ENCODE measurements around the gene DUSP23.
A peak's percentile ranks its signal among the peaks of the same experiment; 100 is the strongest.

DUSP23 gene

GRCh38 chr1:159829273-159829634 lies 48.5 kb downstream of the DUSP23 start:
- DNase-seq, result peak; percentile 23 to 33

DNA sequence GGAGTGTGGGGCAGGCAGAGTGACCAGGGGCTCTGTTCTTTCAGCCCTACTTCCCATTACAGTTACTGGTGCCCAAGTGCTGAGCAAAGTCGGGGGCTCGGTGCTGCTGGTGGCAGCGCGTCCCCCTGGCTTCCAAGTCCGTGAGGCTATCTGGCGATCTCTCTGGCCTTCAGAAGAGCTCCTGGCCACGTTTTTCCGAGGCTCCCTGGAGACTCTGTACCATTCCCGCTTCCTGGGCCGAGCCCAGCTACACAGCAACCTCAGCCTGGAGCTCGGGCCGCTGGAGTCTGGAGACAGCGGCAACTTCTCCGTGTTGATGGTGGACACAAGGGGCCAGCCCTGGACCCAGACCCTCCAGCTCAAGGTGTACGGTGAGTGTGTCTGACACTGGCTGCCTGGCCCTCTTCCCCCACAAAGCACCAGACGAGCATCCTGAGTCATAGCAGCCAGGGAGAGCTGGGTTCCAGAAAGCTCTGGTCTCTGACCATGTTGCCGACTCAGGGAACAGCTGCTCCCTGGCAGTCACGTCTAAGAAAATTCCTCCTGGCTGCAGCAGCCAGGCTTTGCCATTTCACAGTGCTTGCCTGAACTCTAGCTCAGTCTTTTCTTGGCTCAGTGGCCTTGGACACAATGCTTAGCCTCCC lies 49.2 kb downstream of the DUSP23 start:
- DNase-seq, result no peak

- no peak for DNase-seq
These were observed 50.0 kb downstream of the DUSP23 start for GRCh38 chr1:159830722-159831121.

DNA sequence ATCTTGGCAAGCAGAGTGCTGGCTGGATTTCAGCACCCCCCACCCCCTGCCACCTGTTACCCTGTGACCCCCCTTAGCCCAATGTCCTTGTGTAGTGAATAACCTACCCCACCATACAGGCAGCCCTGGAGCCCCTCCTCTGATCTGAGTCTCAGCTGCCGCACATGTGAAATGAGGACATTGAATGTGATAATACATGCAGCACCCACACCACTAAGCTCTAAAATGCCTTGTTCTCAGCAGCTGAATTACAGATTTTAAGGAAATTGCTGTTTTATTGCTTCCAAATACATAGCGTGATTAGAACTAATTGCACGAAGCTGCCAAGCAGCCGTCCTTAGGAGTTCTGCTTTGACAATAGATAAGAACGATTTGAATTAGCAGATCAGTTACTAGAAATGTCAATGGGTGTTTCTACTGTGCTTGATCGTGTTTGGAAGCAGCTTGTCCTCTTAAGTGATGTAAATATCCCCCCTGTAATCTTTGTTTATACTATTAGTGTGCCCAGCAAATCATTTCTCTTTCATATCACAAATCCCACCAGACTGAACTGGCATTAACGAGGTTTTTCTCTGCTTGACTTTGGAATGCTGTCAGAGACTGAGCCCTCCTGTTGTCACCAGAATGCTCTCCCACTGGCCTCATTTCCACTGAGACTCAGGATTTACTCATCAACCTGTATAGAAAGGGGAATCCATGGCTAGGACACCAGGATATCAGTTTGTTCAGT lies 50.8 kb downstream of the DUSP23 start:
- no peak for DNase-seq
